Measurements from ENCODE around the gene SPAG6.

Gene SPAG6

GRCh38 chr10:22316286-22317075 lies 28.8 kb upstream of the SPAG6 start, which contains the start of gene COMMD3:
Gene COMMD3, plus strand, starts transcription at chr10:22316388. Its CDS starts 30 bp downstream, at chr10:22316418.
- Histone ChIP-seq H3K27ac (ENCODE audit: low read length) (peak within 1 kb of the TSS; percentile 90), H3K4me3 (ENCODE audit: low read length in 2 of 2) (peak within 1 kb of the TSS; percentile 88 to 93), H3K9me3 (ENCODE audit: control insufficient read depth in 2 of 2, low read length in 2 of 2) (no peaks in the 10 kb centered on the region), H3K36me3 (ENCODE audit: control insufficient read depth in 2 of 2, insufficient read depth in 2 of 2, low read length in 2 of 2) (no peaks in the 10 kb centered on the region), H3K27me3 (ENCODE audit: control insufficient read depth in 1 of 2, insufficient read depth in 2 of 2, low read length in 2 of 2) (no peaks in the 10 kb centered on the region), H3K4me1 (ENCODE audit: control insufficient read depth, insufficient read depth, low read length) (peaks cover 6% of the 10 kb centered on the region), H3K9ac (ENCODE audit: low read length in 2 of 2) (peak within 1 kb of the TSS; percentile 90 to 97)

- H3K36me3 ChIP-seq (ENCODE audit: control insufficient read depth in 2 of 2, insufficient read depth in 2 of 2, low read length in 2 of 2), result no peaks in the 10 kb centered on the region
- peaks cover 0 to under 1% of the 10 kb centered on the region in 2 donors for H3K27me3 ChIP-seq (ENCODE audit: control insufficient read depth in 1 of 2, insufficient read depth in 2 of 2, low read length in 2 of 2)
- peaks cover 6% of the 10 kb centered on the region for H3K4me1 ChIP-seq (ENCODE audit: control insufficient read depth, insufficient read depth, low read length)
- peak overlapping the region; percentile 90 for H3K27ac ChIP-seq (ENCODE audit: low read length)
- H3K9me3 ChIP-seq (ENCODE audit: control insufficient read depth in 2 of 2, low read length in 2 of 2), result no peaks in the 10 kb centered on the region
- H3K9ac ChIP-seq (ENCODE audit: low read length in 2 of 2), result peak overlapping the region; percentile 90 to 97
- H3K4me3 ChIP-seq (ENCODE audit: low read length in 2 of 2), result peak overlapping the region; percentile 79 to 88
These were observed 28.3 kb upstream of the SPAG6 start for GRCh38 chr10:22317076-22317370.

GRCh38 chr10:22317771-22318565 lies 27.3 kb upstream of the SPAG6 start:
- Histone ChIP-seq H3K27ac (ENCODE audit: low read length) (no peak overlapping the region), H3K4me3 (ENCODE audit: low read length in 2 of 2) (no peak overlapping the region), H3K9me3 (ENCODE audit: control insufficient read depth in 2 of 2, low read length in 2 of 2) (no peaks in the 10 kb centered on the region), H3K9ac (ENCODE audit: low read length in 2 of 2) (no peak overlapping the region), H3K4me1 (ENCODE audit: control insufficient read depth, insufficient read depth, low read length) (peaks cover 6% of the 10 kb centered on the region), H3K36me3 (ENCODE audit: control insufficient read depth in 2 of 2, insufficient read depth in 2 of 2, low read length in 2 of 2) (no peaks in the 10 kb centered on the region), H3K27me3 (ENCODE audit: control insufficient read depth in 1 of 2, insufficient read depth in 2 of 2, low read length in 2 of 2) (peaks cover 0 to 2% of the 10 kb centered on the region in 2 donors)

GRCh38 chr10:22318772-22319171 lies 26.5 kb upstream of the SPAG6 start:
- Histone ChIP-seq H3K9me3 (ENCODE audit: control insufficient read depth in 2 of 2, low read length in 2 of 2) (no peaks in the 10 kb centered on the region), H3K4me1 (ENCODE audit: control insufficient read depth, insufficient read depth, low read length) (peaks cover 9% of the 10 kb centered on the region), H3K36me3 (ENCODE audit: control insufficient read depth in 2 of 2, insufficient read depth in 2 of 2, low read length in 2 of 2) (no peaks in the 10 kb centered on the region), H3K4me3 (ENCODE audit: low read length in 2 of 2) (no peak overlapping the region), H3K27ac (ENCODE audit: low read length) (no peak overlapping the region), H3K27me3 (ENCODE audit: control insufficient read depth in 1 of 2, insufficient read depth in 2 of 2, low read length in 2 of 2) (peaks cover 0 to 2% of the 10 kb centered on the region in 2 donors), H3K9ac (ENCODE audit: low read length in 2 of 2) (no peak overlapping the region)

- Histone ChIP-seq H3K27me3 (ENCODE audit: control insufficient read depth in 1 of 2, insufficient read depth in 2 of 2, low read length in 2 of 2) (peaks cover 0 to 2% of the 10 kb centered on the region in 2 donors), H3K9me3 (ENCODE audit: control insufficient read depth in 2 of 2, low read length in 2 of 2) (no peaks in the 10 kb centered on the region), H3K27ac (ENCODE audit: low read length) (peak overlapping the region; percentile 13), H3K4me3 (ENCODE audit: low read length in 2 of 2) (peak overlapping the region; percentile 45 to 74), H3K4me1 (ENCODE audit: control insufficient read depth, insufficient read depth, low read length) (peaks cover 13% of the 10 kb centered on the region), H3K36me3 (ENCODE audit: control insufficient read depth in 2 of 2, insufficient read depth in 2 of 2, low read length in 2 of 2) (no peaks in the 10 kb centered on the region), H3K9ac (ENCODE audit: low read length in 2 of 2) (peak overlapping the region in 1 of 2 donors; percentile 67)
These were observed 25.7 kb upstream of the SPAG6 start for GRCh38 chr10:22319547-22319979.

- Histone ChIP-seq H3K4me1 (ENCODE audit: control insufficient read depth, insufficient read depth, low read length) (peaks cover 15% of the 10 kb centered on the region), H3K9me3 (ENCODE audit: control insufficient read depth in 2 of 2, low read length in 2 of 2) (no peaks in the 10 kb centered on the region), H3K27ac (ENCODE audit: low read length) (peak overlapping the region; percentile 13), H3K36me3 (ENCODE audit: control insufficient read depth in 2 of 2, insufficient read depth in 2 of 2, low read length in 2 of 2) (no peaks in the 10 kb centered on the region), H3K4me3 (ENCODE audit: low read length in 2 of 2) (peak overlapping the region; percentile 45 to 74), H3K9ac (ENCODE audit: low read length in 2 of 2) (peak overlapping the region; percentile 67 to 80), H3K27me3 (ENCODE audit: control insufficient read depth in 1 of 2, insufficient read depth in 2 of 2, low read length in 2 of 2) (peaks cover 0 to 2% of the 10 kb centered on the region in 2 donors)
These were observed 25.2 kb upstream of the SPAG6 start for GRCh38 chr10:22319980-22320558.

GRCh38 chr10:22320591-22321155 lies 24.6 kb upstream of the SPAG6 start, which contains the start of gene BMI1:
Gene BMI1, plus strand, starts transcription at chr10:22321099. Its CDS starts 5,351 bp downstream, at chr10:22326450.
- Histone ChIP-seq H3K4me1 (ENCODE audit: control insufficient read depth, insufficient read depth, low read length) (peaks cover 15% of the 10 kb centered on the region), H3K27me3 (ENCODE audit: control insufficient read depth in 1 of 2, insufficient read depth in 2 of 2, low read length in 2 of 2) (peaks cover 0 to 2% of the 10 kb centered on the region in 2 donors)

GRCh38 chr10:22321156-22321923 lies 24.0 kb upstream of the SPAG6 start:
- H3K27me3 ChIP-seq (ENCODE audit: control insufficient read depth in 1 of 2, insufficient read depth in 2 of 2, low read length in 2 of 2), result peaks cover 0 to 2% of the 10 kb centered on the region in 2 donors
- peak overlapping the region; percentile 88 for H3K27ac ChIP-seq (ENCODE audit: low read length)
- H3K9ac ChIP-seq (ENCODE audit: low read length in 2 of 2), result peak overlapping the region; percentile 71 to 77
- H3K4me3 ChIP-seq (ENCODE audit: low read length in 2 of 2), result peak overlapping the region; percentile 69 to 80
- no peaks in the 10 kb centered on the region for H3K9me3 ChIP-seq (ENCODE audit: control insufficient read depth in 2 of 2, low read length in 2 of 2)
- peaks cover 15% of the 10 kb centered on the region for H3K4me1 ChIP-seq (ENCODE audit: control insufficient read depth, insufficient read depth, low read length)
- no peaks in the 10 kb centered on the region for H3K36me3 ChIP-seq (ENCODE audit: control insufficient read depth in 2 of 2, insufficient read depth in 2 of 2, low read length in 2 of 2)

More at GRCh38 chr10:22320591-22321155, 24.6 kb upstream of the SPAG6 start, which contains the start of gene BMI1:
- H3K9ac ChIP-seq (ENCODE audit: low read length in 2 of 2), result peak within 1 kb of the TSS; percentile 77 to 80
- no peaks in the 10 kb centered on the region for H3K9me3 ChIP-seq (ENCODE audit: control insufficient read depth in 2 of 2, low read length in 2 of 2)
- H3K27ac ChIP-seq (ENCODE audit: low read length), result peak within 1 kb of the TSS; percentile 88
- H3K36me3 ChIP-seq (ENCODE audit: control insufficient read depth in 2 of 2, insufficient read depth in 2 of 2, low read length in 2 of 2), result no peaks in the 10 kb centered on the region
- peak within 1 kb of the TSS; percentile 81 to 86 for H3K4me3 ChIP-seq (ENCODE audit: low read length in 2 of 2)

- Histone ChIP-seq H3K4me3 (ENCODE audit: low read length in 2 of 2) (peak overlapping the region; percentile 81 to 86), H3K27ac (ENCODE audit: low read length) (no peak overlapping the region), H3K27me3 (ENCODE audit: control insufficient read depth in 1 of 2, insufficient read depth in 2 of 2, low read length in 2 of 2) (peaks cover 0 to 2% of the 10 kb centered on the region in 2 donors), H3K9me3 (ENCODE audit: control insufficient read depth in 2 of 2, low read length in 2 of 2) (no peaks in the 10 kb centered on the region), H3K9ac (ENCODE audit: low read length in 2 of 2) (peak overlapping the region; percentile 52 to 76), H3K36me3 (ENCODE audit: control insufficient read depth in 2 of 2, insufficient read depth in 2 of 2, low read length in 2 of 2) (peaks cover 0 to 3% of the 10 kb centered on the region in 2 donors), H3K4me1 (ENCODE audit: control insufficient read depth, insufficient read depth, low read length) (peaks cover 15% of the 10 kb centered on the region)
These were observed 23.2 kb upstream of the SPAG6 start for GRCh38 chr10:22321924-22322640.
